GM18867 (cell line): ENCODE measurements around the gene SPA17.

Experiments used
- ATAC-seq: cut with Tn5 transposase; IDR thresholded peaks from one replicate; pipeline ENCODE4 v1.9.1; 2021; ENCODE audit warnings: mild to moderate bottlenecking, moderate library complexity; ENCODE audit not compliant: unreplicated experiment

SPA17 gene

GRCh38 chr11:124719534-124719933 is 45.8 kb downstream of the SPA17 start:
- no peak for ATAC-seq

GRCh38 chr11:124722176-124722575 is 48.5 kb downstream of the SPA17 start:
- no peak for ATAC-seq

GRCh38 chr11:124724979-124725718 is 51.4 kb downstream of the SPA17 start:
- peak; percentile 96 for ATAC-seq

- ATAC-seq, result no peak
These were observed 52.0 kb downstream of the SPA17 start for GRCh38 chr11:124725719-124726105.

- no peak for ATAC-seq
These were observed 53.8 kb downstream of the SPA17 start for GRCh38 chr11:124727474-124727873.

- no peak for ATAC-seq
These were observed 54.4 kb downstream of the SPA17 start for GRCh38 chr11:124728134-124728533.

GRCh38 chr11:124729571-124729970 is 55.9 kb downstream of the SPA17 start:
- ATAC-seq, result no peak

GRCh38 chr11:124732230-124732629 is 58.5 kb downstream of the SPA17 start:
- ATAC-seq, result no peak

- ATAC-seq, result no peak
These were observed 63.0 kb downstream of the SPA17 start for GRCh38 chr11:124736736-124737135.

GRCh38 chr11:124737638-124738305 is 64.1 kb downstream of the SPA17 start:
- ATAC-seq, result no peak

- ATAC-seq, result no peak
These were observed 65.2 kb downstream of the SPA17 start for GRCh38 chr11:124738713-124739478.

- ATAC-seq, result peak; percentile 99
These were observed 66.0 kb downstream of the SPA17 start, which contains the start of gene NRGN for GRCh38 chr11:124739479-124740276. NRGN (plus strand) TSS chr11:124739942; CDS start chr11:124740085, 143 bp downstream.

GRCh38 chr11:124740277-124740882 is 66.7 kb downstream of the SPA17 start:
- peak; percentile 38 for ATAC-seq

GRCh38 chr11:124742555-124742954 is 68.9 kb downstream of the SPA17 start:
- no peak for ATAC-seq

GRCh38 chr11:124743050-124743449 is 69.3 kb downstream of the SPA17 start:
- ATAC-seq, result no peak

- ATAC-seq, result no peak
These were observed 71.6 kb downstream of the SPA17 start for GRCh38 chr11:124745270-124745834.

GRCh38 chr11:124745835-124746620 is 72.3 kb downstream of the SPA17 start:
- ATAC-seq, result peak; percentile 22

- peak; percentile 93 for ATAC-seq
These were observed 73.0 kb downstream of the SPA17 start for GRCh38 chr11:124746621-124747243.
